HG02973 (cell line): Measurements from ENCODE around the gene RAB11B.
"Not testable (repeated sequence)": the region's sequence is repeated elsewhere in the genome, so short reads cannot be mapped to it uniquely, and the experiment has no call there.

ENCODE experiments used
- ATAC-seq: cut with Tn5 transposase; IDR thresholded peaks from one replicate; pipeline ENCODE4 v1.9.1; 2021; ENCODE audit warnings: moderate library complexity; ENCODE audit not compliant: unreplicated experiment

RAB11B gene

GRCh38 chr19:8393192-8393870 is 3.2 kb downstream of the RAB11B start:
- ATAC-seq, result no peak

GRCh38 chr19:8393871-8394250 is 3.7 kb downstream of the RAB11B start:
- ATAC-seq, result no peak

DNA sequence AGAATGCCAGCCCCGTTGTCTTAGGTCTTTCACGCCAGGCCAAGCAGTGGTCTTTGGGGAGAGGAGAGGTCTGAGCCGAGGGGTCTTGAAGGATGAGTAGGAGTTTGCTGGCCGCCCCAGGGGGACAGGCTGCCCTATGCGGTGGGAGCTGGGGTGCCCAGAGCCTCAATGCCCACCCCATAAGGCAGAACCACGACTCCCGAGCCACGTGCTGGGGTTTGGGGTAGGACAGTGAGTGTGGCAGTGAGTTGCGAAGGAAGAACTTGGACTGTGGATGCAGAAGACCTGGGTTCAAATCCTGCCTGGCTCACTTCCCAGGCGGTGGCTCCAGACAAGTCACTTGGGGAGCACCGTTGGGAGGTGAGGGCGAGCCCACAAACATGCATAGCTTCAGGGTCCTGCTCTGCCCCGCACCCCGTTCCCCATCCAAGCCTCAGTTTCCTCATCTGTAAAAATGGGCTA is 5.5 kb downstream of the RAB11B start:
- ATAC-seq, result no peak

DNA sequence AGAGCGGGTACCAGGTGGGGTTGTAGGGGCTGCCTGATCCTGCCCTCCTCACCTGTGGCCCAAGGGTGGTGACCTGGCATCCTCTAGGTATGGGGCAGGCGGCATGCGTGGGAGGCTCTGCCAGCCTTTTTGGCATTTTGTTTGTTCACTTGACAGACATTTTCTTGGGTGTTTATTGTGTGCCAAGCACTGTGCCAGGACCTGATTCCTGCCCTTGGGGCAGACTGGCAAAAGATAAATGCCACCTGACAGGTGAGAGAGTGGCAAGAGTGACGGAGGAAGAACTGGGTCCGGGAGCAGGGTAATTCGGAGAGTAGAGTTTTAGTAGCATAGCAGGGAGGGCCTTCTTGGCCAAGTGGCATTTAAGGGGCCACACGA is 6.0 kb downstream of the RAB11B start:
- no peak for ATAC-seq

DNA sequence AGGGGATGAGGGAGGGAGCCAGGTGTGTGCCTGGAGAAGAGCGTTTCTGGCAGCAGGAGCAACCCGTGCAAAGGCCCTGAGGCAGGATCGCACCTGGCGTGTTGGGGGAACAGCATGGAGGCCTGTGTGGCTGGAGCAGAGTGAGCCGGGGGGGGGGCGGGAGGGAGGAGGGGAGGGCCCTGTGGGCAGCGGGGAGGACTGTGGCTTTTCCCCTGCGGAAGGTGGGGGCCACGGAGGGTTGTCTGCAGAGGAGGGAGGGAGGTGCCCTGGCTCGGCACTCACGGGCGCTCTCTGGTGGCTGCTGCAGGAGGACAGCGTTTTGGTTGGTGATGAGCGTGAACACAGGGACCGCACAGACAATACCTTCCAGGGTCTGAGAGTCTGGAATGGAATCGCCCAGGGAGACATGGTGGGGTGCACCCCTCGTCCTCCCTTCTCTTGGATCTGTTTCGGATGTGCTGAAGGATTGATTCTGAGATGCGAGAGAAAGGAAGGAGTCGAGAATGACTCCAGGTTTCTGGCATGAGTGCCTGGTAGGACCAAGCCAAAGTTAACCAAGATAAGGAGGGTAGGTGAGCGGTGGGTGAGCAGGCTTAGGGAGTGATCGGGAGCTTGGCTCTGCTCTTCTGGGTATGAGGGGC is 6.5 kb downstream of the RAB11B start:
- no peak for ATAC-seq

- no peak for ATAC-seq
Observed at GRCh38 chr19:8397271-8397670, 7.1 kb downstream of the RAB11B start.

DNA sequence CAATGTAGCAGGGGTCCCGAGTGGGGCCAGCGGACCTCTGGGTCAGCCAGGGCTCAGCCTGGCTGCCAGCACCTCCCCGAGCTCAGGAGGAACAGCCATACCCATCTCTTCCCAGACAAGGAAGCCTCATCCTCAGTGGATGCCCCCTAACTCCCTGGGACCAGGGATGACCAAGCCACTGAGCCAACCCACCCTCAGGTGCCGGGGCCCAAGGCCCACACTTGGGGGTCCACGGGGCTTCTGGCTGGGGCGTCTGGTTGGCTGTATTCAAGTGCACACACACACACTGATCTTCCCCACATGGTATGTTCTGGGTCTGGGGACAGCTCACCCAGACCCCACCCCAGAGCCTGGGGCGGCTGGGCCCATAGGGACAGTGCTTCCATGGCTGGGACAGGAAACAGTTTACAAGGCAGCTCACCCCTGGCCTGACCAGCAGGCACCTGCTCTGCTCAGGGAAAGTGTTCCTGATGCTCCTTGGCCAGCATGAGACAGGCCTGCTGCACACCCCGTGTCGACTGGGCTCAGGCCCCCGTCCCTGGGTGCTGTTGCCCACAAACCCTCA is 7.7 kb downstream of the RAB11B start:
- ATAC-seq, result no peak

DNA sequence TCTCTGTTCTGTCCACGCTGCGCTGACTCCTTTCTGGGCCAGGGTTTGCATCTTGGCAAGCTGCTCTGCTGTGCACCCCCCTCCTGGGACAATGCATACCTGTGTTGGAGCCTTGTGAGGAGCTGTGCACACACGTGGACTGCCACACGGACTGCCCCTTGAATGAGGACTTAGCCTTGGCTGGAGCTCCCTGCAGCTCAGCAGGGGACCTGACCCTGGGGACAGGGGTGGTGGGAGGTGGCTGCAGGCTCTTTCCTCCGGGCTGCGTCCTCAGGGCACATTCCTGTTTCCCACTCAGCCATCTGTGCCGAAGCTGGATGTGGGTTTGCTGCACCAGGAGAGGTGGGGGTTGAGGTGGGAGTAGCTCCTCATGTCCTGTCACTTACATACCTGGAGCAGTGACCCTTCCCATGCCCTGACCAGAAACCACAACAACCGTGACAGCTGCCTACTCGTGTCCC is 8.2 kb downstream of the RAB11B start:
- ATAC-seq, result no peak

- ATAC-seq, result no peak
Observed at GRCh38 chr19:8399681-8400188, 9.6 kb downstream of the RAB11B start.

DNA sequence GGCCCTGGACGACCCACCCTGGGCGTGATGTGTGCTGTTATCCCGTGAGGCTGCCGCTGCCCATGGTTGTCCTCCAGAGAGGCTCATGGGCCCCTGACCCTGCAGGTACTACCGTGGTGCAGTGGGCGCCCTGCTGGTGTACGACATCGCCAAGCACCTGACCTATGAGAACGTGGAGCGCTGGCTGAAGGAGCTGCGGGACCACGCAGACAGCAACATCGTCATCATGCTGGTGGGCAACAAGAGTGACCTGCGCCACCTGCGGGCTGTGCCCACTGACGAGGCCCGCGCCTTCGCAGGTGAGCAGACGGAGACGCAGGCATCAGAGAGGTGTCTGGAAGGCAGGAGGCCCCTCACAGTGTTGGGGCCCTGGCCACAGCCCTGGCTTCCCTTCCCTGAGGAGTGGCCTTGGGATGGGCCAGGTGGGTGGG is 11.8 kb downstream of the RAB11B start:
- ATAC-seq, result no peak

- no peak for ATAC-seq
Observed at GRCh38 chr19:8403098-8403819, 13.1 kb downstream of the RAB11B start.

GRCh38 chr19:8403820-8404109 is 13.6 kb downstream of the RAB11B start:
- ATAC-seq, result no peak

DNA sequence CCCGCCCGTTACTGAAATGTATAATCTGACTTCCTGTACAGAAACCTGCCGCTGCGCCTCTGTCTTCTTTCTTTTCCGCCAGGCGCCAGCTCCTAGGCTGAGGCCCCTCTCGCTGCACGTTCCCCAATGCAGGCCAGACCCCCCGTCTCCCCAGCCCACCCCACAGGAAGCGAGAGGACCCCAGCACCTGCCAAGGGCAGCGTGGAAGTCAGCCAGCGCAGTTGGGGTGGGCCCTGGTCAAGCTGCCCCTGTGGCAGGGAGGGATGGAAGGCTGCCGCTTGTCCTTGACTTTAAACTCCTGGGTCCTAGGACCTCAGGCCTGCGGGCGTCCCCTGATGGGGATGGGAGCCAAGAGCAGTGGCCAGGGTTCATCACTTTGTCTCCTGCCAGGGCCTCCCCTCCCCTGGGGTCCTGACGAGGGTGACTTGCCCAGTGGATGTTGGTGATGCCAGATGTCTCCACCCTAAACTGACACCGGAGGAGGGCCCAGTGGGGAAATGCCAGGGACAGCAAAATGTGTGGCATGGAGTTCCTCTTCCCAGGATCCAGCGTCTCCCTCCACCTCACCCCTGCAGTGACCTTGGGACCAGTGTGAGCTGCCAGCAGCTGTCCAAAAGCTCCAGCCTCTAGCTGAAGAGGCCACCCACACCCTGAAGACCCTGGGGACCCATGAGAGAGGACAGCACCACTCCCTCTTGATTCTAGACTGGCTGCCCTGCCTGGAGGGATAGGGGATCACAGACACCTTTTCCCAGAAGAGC is 14.4 kb downstream of the RAB11B start:
- no peak for ATAC-seq

DNA sequence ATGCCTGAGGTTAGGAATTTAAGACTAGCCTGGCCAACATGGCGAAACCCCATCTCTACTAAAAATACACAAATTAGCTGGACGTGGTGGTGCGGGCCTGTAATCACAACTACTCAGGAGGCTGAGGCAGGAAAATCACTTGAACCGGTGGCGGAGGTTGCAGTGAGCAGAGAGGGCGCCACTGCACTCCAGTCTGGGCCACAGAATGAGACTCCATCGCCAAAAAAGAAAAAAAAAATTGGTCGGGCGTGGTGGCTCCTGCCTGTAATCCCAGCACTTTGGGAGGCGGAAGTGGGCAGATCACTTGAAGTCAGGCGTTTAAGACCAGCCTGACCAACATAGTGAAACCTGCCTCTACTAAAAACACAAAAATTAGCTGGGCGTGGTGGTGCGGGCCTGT is 20.6 kb downstream of the RAB11B start:
- ATAC-seq, result not testable (repeated sequence)

DNA sequence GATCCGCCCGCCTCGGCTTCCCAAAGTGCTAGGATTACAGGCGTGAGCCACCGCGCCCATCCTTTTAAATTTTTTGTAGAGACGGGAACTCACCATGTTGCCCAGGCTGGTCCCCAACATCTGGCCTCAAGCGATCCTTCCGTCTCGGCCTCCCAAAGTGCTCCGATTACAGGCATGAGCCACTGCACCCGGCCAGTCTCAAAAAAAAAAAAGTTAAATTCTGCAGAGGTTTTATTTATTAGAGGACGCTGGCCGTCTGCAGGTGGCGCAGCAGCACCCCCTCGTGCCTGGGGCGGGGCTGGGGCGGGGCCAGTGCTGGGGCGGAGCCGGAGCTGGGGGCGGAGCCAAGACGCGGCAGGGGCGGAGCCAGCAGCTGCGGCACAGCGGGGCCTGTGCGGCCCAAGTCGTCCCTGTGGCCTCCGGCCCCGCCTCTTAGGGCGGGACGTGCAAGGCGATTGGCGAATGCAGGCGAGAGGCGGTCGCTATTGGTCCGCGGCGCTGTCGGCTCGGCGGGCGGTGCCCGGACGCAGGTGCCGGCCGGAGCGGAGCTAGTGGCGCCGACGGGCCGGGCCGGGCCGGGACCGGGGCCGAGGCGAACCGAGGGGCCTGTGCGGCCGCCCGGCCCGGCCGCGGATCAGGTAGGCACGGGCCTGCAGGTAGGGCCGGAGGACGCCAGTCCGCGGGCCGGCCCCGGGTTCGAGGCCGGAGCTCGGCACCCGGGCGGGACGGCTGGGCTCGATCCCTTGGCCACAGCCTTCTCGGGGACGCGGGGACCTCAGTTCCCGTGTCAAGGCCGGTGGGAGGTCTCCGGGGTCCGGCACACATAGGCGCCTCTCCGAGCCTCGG is 22.8 kb downstream of the RAB11B start, which contains the start of gene MARCHF2:
Gene MARCHF2, plus strand, starts transcription at position 523 of the 846 bp plus-strand sequence. CDS start 8,536 bp downstream, outside the sequence.
- peak; percentile 97 for ATAC-seq

DNA sequence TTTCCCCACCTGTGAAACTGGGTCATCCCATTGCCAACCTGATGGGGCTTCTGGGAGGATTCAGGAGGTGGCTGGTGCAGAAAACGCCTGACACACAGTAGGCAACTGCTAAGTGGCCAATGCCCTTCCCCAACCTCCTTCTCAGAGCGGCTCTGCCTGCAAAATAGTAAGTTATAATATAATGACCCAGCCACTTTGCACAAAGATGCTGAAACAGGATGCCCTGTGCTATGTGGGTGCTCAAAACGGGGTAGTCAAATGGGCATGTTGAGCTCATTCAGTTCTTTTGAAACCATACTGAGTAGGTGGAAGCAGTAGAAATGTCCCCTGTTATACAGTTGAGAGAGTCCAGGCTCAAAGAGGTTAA is 23.5 kb downstream of the RAB11B start:
- no peak for ATAC-seq

- no peak for ATAC-seq
Observed at GRCh38 chr19:8416796-8417195, 26.6 kb downstream of the RAB11B start.

- no peak for ATAC-seq
Observed at GRCh38 chr19:8421484-8422461, 31.6 kb downstream of the RAB11B start.

- ATAC-seq, result no peak
Observed at GRCh38 chr19:8423817-8424223, 33.7 kb downstream of the RAB11B start.
